Stimulated activated CD4-positive, alpha-beta T cell treated with anti-CD3 and anti-CD28 coated beads, Interleukin-4, amount 100 ng/mL, for 4 hours (primary cell): ENCODE results near the gene LPA.

Experiments
- DNase-seq, 2 experiments: peaks; one replicate each; pipeline ENCODE4 v3.0.0-alpha.2; 2020

Gene LPA

GRCh38 chr6:160513836-160514235, 150.2 kb downstream of the LPA start:
- no peak for DNase-seq

- DNase-seq = no peak
Observed at GRCh38 chr6:160510976-160511617, 153.0 kb downstream of the LPA start.

GRCh38 chr6:160510199-160510598, 153.9 kb downstream of the LPA start:
- DNase-seq = no peak

GRCh38 chr6:160509610-160510009, 154.5 kb downstream of the LPA start:
- DNase-seq = no peak

GRCh38 chr6:160508599-160508998, 155.5 kb downstream of the LPA start:
- DNase-seq = no peak

- DNase-seq = no peak
Observed at GRCh38 chr6:160507420-160507819, 156.7 kb downstream of the LPA start.

- DNase-seq = no peak
Observed at GRCh38 chr6:160505970-160506369, 158.1 kb downstream of the LPA start.

- DNase-seq = no peak
Observed at GRCh38 chr6:160500639-160501038, 163.4 kb downstream of the LPA start.

GRCh38 chr6:160494576-160494975, 169.5 kb downstream of the LPA start:
- no peak for DNase-seq

GRCh38 chr6:160489091-160489490, 175.0 kb downstream of the LPA start:
- DNase-seq = no peak

- no peak for DNase-seq
Observed at GRCh38 chr6:160487116-160487515, 177.0 kb downstream of the LPA start.
